Mucosa of descending colon (tissue), 3 donors: ENCODE results near the gene TGFB2. TPM values are rescaled to one million over a fixed set of nuclear protein-coding genes. Genes with fewer than 3 reads are reported as not detected.

ENCODE experiments used
- ATAC-seq: fragments of 200-7000 bp; cut with Tn5 transposase; one replicate; pipeline ENCODE4 v1.9.1; 2020; ENCODE audit warnings: mild to moderate bottlenecking, moderate library complexity
- DNase-seq, 3 donors: peaks; one replicate each; pipeline ENCODE4 v3.0.0-alpha.2; 2020
- H3K36me3 ChIP-seq: fragments of 200-600 bp; one replicate; pipeline ENCODE4 v1.8.0; 2021; ENCODE audit warnings: low read depth, mild to moderate bottlenecking
- H3K4me1 ChIP-seq: fragments of 200-600 bp; one replicate; pipeline ENCODE4 v1.8.0; 2021; ENCODE audit warnings: low read depth, mild to moderate bottlenecking
- H3K4me3 ChIP-seq: fragments of 200-600 bp; one replicate; pipeline ENCODE4 v1.8.0; 2021; ENCODE audit warnings: mild to moderate bottlenecking
- H3K9me3 ChIP-seq: fragments of 200-600 bp; one replicate; pipeline ENCODE4 v1.8.0; 2021; ENCODE audit warnings: mild to moderate bottlenecking
- intact Hi-C, 2 donors: fragments of 100-400 bp; cut with DNase I in 1 of 2; cut with micrococcal nuclease in 1 of 2; formaldehyde crosslinking; loops; one replicate each; pipeline versions ENCODE4 v1.11.0 to v1.11.1; 2022; cut with DNase I, micrococcal nuclease
- total RNA-seq, 3 donors: library from RNA; stranded (reverse); fragmentation: NEBNext Ultra II Directional in 2 of 3; extraction: Animal tissue kit (Norgen Biotek cat#: 25700) in 2 of 3; gene quantifications; one replicate each; pipeline versions ENCODE4 v1.2.1 to v1.2.4, GENCODE V29; 2021 to 2023
- TF ChIP-seq, protein P1 (sequence below): fragments of 200-600 bp; IDR thresholded peaks from one replicate; pipeline ENCODE4 v1.8.0; 2022; ENCODE audit warnings: antibody characterized with exemption, mild to moderate bottlenecking
- donor health status: DM: no; HTN: no; CAD: no; lungs with moderate emphysema.
- donor health status: DM: no; HTN: no; CAD: no.
- donor health status: DM: no; HTN: yes; CAD: no.

The TGFB2 gene
- total RNA-seq, 3 donors from 2014 or later = 0.09 to 8.5 (median 0.48) TPM

DNA sequence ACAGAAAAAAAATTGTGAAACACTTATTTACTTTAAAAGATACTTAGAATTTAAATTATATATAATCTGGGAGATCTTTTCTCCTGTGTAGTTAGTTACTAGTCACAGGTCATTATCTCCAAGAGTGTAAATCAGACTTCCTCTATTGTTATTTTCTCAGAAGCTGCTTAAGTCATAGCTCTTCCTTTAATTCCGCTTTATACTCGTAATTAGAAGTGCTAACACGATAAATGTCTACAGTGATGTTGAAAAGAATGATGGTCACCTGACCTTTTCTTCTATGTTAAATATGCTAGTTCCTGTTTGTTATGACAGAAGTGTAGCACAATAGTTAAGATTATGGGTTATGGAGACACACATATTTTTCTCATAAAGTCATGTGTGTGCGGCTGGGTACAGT lies 123.6 kb downstream of the TGFB2 start:
- Histone ChIP-seq H3K4me3 (no peak overlapping the region), H3K4me1 (no peaks in the 10 kb centered on the region), H3K36me3 (no peaks in the 10 kb centered on the region), H3K9me3 (no peaks in the 10 kb centered on the region)
- DNase-seq = no peak
- TF ChIP-seq, protein P1, sequence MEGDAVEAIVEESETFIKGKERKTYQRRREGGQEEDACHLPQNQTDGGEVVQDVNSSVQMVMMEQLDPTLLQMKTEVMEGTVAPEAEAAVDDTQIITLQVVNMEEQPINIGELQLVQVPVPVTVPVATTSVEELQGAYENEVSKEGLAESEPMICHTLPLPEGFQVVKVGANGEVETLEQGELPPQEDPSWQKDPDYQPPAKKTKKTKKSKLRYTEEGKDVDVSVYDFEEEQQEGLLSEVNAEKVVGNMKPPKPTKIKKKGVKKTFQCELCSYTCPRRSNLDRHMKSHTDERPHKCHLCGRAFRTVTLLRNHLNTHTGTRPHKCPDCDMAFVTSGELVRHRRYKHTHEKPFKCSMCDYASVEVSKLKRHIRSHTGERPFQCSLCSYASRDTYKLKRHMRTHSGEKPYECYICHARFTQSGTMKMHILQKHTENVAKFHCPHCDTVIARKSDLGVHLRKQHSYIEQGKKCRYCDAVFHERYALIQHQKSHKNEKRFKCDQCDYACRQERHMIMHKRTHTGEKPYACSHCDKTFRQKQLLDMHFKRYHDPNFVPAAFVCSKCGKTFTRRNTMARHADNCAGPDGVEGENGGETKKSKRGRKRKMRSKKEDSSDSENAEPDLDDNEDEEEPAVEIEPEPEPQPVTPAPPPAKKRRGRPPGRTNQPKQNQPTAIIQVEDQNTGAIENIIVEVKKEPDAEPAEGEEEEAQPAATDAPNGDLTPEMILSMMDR = no peak
- intact Hi-C loops = no loop called here
- ATAC-seq = no peak

DNA sequence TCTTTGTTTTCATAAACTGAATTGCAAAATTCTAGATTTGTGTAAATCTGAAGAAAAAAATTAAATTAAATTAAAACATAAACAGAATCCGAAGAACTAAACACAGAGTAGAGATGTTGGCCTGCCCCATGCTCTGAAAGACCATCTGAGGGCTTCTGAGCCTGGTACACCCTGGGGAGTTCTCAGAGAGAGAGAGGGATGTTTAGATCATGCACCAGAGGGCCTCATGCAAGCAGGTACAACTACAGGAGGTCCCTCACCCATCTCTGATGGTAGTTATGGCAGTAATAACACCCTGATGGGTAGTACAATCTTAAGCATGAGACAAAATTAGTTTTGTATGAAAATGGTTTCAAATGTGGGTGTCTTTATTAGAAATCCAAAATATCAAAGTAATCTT lies 127.7 kb downstream of the TGFB2 start:
- intact Hi-C loops = no loop called here
- H3K9me3 ChIP-seq = no peaks in the 10 kb centered on the region
- ATAC-seq = no peak

DNA sequence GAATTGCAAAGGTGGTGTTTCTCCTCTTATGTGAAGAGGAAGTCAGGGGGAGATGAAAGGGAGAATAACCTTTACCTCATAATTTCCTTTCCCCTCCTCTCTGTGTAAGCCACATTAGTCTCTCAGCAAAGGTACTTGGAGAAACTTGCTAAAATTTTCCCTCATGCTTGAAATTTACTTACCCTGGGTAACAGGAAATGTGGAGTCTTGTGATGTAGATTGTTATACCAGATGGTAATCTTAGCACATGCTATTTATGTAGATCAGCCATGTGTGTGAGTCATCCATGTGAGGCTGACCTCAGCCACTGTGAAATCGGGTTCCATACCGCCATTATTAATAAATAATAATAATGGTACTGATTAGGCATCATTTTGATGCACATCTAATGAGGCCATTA lies 128.4 kb downstream of the TGFB2 start:
- no peak for DNase-seq
- no peak overlapping the region for H3K4me3 ChIP-seq
- TF ChIP-seq, protein P1 = no peak
- intact Hi-C loops = no loop called here
- ATAC-seq = no peak
- H3K36me3 ChIP-seq = no peaks in the 10 kb centered on the region
- no peaks in the 10 kb centered on the region for H3K4me1 ChIP-seq
- no peaks in the 10 kb centered on the region for H3K9me3 ChIP-seq

More for the DNA sequence above, 127.7 kb downstream of the TGFB2 start:
- H3K4me1 ChIP-seq = no peaks in the 10 kb centered on the region
- no peak overlapping the region for H3K4me3 ChIP-seq
- H3K36me3 ChIP-seq = no peaks in the 10 kb centered on the region
- DNase-seq = no peak
- TF ChIP-seq, protein P1 = no peak

DNA sequence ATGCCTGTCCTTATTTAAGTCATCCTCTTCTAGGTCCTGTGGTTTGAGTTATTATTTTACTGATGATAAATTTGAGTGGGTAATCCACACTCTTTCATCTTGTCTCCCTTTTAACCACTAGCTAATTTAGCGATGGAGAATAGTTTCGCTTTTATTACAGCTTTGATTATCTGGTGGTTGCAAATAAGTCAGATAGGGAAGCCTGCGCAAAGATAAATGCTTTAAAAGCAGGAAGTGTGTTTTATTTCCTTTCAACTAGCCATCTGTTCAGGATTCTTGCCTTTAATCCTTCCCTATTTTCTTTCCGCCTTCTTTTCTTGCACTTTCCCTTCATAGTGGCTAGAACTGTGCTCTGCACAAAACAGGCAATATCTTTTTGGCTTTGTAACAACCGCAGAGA lies 129.0 kb downstream of the TGFB2 start:
- ATAC-seq (no peak), DNase-seq (no peak)
- H3K36me3 ChIP-seq = no peaks in the 10 kb centered on the region
- H3K4me3 ChIP-seq = no peak overlapping the region
- no peaks in the 10 kb centered on the region for H3K4me1 ChIP-seq
- no peaks in the 10 kb centered on the region for H3K9me3 ChIP-seq
- intact Hi-C loops = no loop called here
- TF ChIP-seq, protein P1 = no peak

DNA sequence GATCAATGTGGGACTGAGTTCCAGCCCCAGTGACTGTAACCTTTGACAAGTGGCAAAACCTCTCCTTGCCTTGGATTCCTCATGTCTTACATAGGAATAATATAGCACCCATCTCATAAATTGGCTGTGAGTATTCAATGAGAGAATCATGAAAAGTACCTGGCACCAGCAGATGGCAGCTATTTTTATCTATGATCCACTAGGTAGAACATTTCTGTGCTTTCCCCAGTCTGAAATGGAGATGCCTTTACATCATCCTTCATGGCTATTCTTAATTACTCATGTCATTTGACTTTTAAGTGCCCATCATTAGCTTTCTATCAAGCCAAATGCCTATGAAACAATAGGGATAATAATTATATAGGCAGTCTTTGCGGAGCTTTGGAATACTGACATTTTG lies 130.1 kb downstream of the TGFB2 start:
- Histone ChIP-seq H3K36me3 (no peaks in the 10 kb centered on the region), H3K9me3 (no peaks in the 10 kb centered on the region), H3K4me3 (no peak overlapping the region), H3K4me1 (no peaks in the 10 kb centered on the region)
- intact Hi-C loops = no loop called here
- TF ChIP-seq, protein P1 = no peak
- DNase-seq (no peak), ATAC-seq (no peak)

DNA sequence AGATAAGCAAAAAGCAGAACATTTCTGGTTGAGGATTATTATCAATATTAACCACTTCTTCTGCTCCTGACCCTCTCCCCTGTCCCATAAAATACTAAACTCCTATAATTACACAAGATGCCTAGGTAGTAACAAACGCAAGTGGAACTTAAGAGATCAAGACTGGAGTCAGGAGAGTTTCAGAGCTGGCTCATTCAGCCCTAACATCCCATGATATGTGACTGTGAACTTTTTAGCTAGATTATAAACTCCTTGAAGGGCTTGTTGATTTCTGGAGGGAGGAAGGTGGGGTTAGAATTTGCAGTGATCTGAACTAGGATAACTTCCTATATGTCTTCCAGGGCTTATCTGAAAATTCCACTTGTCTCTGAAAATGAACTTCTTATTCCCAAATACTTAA lies 130.6 kb downstream of the TGFB2 start:
- H3K4me1 ChIP-seq = no peaks in the 10 kb centered on the region
- H3K36me3 ChIP-seq = no peaks in the 10 kb centered on the region
- intact Hi-C loops = no loop called here
- ATAC-seq = no peak
- DNase-seq = no peak
- TF ChIP-seq, protein P1 = no peak
- no peak overlapping the region for H3K4me3 ChIP-seq
- H3K9me3 ChIP-seq = no peaks in the 10 kb centered on the region
